ENCODE measurements around the gene MRPL42. TPM values are rescaled to one million over a fixed set of nuclear protein-coding genes. Genes with fewer than 3 reads are reported as not detected.

The MRPL42 gene
- total RNA-seq, 1 experiment from 2014 or later: 117 TPM

- Histone ChIP-seq H3K9me3 (replicated peaks) (no peaks in the 10 kb centered on the region; the same call in 1 of the 2 replicates), H3K36me3 (no peaks in the 10 kb centered on the region), H3K27me3 (no peaks in the 10 kb centered on the region), H3K4me1 (peaks cover 9% of the 10 kb centered on the region), H3K27ac (peak overlapping the region; percentile 88), H3K4me3 (peak overlapping the region; percentile 98)
- no peak for DNase-seq
Measured at GRCh38 chr12:93440043-93440835, 27.1 kb upstream of the MRPL42 start.

GRCh38 chr12:93441081-93441616 lies 26.2 kb upstream of the MRPL42 start:
- Histone ChIP-seq H3K27me3 (no peaks in the 10 kb centered on the region), H3K9me3 (replicated peaks) (no peaks in the 10 kb centered on the region; the same call in 1 of the 2 replicates), H3K4me3 (peak overlapping the region; percentile 98), H3K36me3 (no peaks in the 10 kb centered on the region), H3K4me1 (peaks cover 9% of the 10 kb centered on the region), H3K27ac (peak overlapping the region; percentile 88)
- DNase-seq: peak; percentile 35 to 41

- no peaks in the 10 kb centered on the region for H3K36me3 ChIP-seq
- peak within 1 kb of the TSS; percentile 88 for H3K27ac ChIP-seq
- peak within 1 kb of the TSS; percentile 98 for H3K4me3 ChIP-seq
- H3K4me1 ChIP-seq: peaks cover 9% of the 10 kb centered on the region
- H3K9me3 ChIP-seq (replicated peaks): no peaks in the 10 kb centered on the region; the same call in 1 of the 2 replicates
- DNase-seq: peak; percentile 92 to 94
- no peaks in the 10 kb centered on the region for H3K27me3 ChIP-seq
Measured at GRCh38 chr12:93441617-93442410, 25.5 kb upstream of the MRPL42 start, which contains the start of gene UBE2N. Gene UBE2N, minus strand, starts transcription at chr12:93441947. Its CDS starts 63 bp downstream, at chr12:93441884.

- DNase-seq: peak in 1 of 2 experiments; percentile 13
- no peaks in the 10 kb centered on the region for H3K27me3 ChIP-seq
Measured at GRCh38 chr12:93442411-93443340, 24.6 kb upstream of the MRPL42 start.

GRCh38 chr12:93443576-93443975 lies 23.7 kb upstream of the MRPL42 start:
- Histone ChIP-seq H3K4me3 (no peak overlapping the region), H3K27me3 (no peaks in the 10 kb centered on the region), H3K9me3 (replicated peaks) (no peaks in the 10 kb centered on the region; the same call in 1 of the 2 replicates), H3K36me3 (no peaks in the 10 kb centered on the region), H3K27ac (no peak overlapping the region), H3K4me1 (peaks cover 9% of the 10 kb centered on the region)
- DNase-seq: no peak

More at GRCh38 chr12:93442411-93443340, 24.6 kb upstream of the MRPL42 start:
- H3K9me3 ChIP-seq (replicated peaks): no peaks in the 10 kb centered on the region; the same call in 1 of the 2 replicates
- H3K36me3 ChIP-seq: no peaks in the 10 kb centered on the region
- H3K4me3 ChIP-seq: peak overlapping the region; percentile 98
- H3K27ac ChIP-seq: peak overlapping the region; percentile 88
- peaks cover 9% of the 10 kb centered on the region for H3K4me1 ChIP-seq

- no peak for DNase-seq
Measured at GRCh38 chr12:93447555-93448290, 19.6 kb upstream of the MRPL42 start.

GRCh38 chr12:93448796-93449195 lies 18.5 kb upstream of the MRPL42 start:
- peak in 1 of 2 experiments; percentile 6 for DNase-seq
- Histone ChIP-seq H3K4me1 (no peaks in the 10 kb centered on the region), H3K27ac (no peak overlapping the region), H3K4me3 (no peak overlapping the region), H3K9me3 (replicated peaks) (no peaks in the 10 kb centered on the region), H3K36me3 (no peaks in the 10 kb centered on the region), H3K27me3 (no peaks in the 10 kb centered on the region)

More at GRCh38 chr12:93447555-93448290, 19.6 kb upstream of the MRPL42 start:
- Histone ChIP-seq H3K4me1 (peaks cover 3% of the 10 kb centered on the region; the same call in 1 of the 2 replicates), H3K9me3 (replicated peaks) (no peaks in the 10 kb centered on the region), H3K36me3 (no peaks in the 10 kb centered on the region), H3K27ac (no peak overlapping the region), H3K4me3 (no peak overlapping the region), H3K27me3 (no peaks in the 10 kb centered on the region)

- H3K27me3 ChIP-seq: no peaks in the 10 kb centered on the region
- no peaks in the 10 kb centered on the region for H3K36me3 ChIP-seq
- H3K9me3 ChIP-seq (replicated peaks): no peaks in the 10 kb centered on the region
- DNase-seq: no peak
- no peaks in the 10 kb centered on the region for H3K4me1 ChIP-seq
- no peak overlapping the region for H3K27ac ChIP-seq
- no peak overlapping the region for H3K4me3 ChIP-seq
Measured at GRCh38 chr12:93449277-93449676, 18.0 kb upstream of the MRPL42 start.

GRCh38 chr12:93451423-93452158 lies 15.7 kb upstream of the MRPL42 start:
- Histone ChIP-seq H3K27me3 (no peaks in the 10 kb centered on the region), H3K27ac (no peak overlapping the region), H3K4me3 (no peak overlapping the region), H3K9me3 (replicated peaks) (no peaks in the 10 kb centered on the region), H3K36me3 (no peaks in the 10 kb centered on the region), H3K4me1 (no peaks in the 10 kb centered on the region)
- DNase-seq: no peak

GRCh38 chr12:93453633-93454032 lies 13.7 kb upstream of the MRPL42 start:
- H3K4me3 ChIP-seq: no peak overlapping the region
- H3K4me1 ChIP-seq: no peaks in the 10 kb centered on the region
- H3K27me3 ChIP-seq: no peaks in the 10 kb centered on the region
- no peaks in the 10 kb centered on the region for H3K36me3 ChIP-seq
- no peaks in the 10 kb centered on the region for H3K9me3 ChIP-seq (replicated peaks)
- DNase-seq: no peak
- H3K27ac ChIP-seq: no peak overlapping the region

- H3K27ac ChIP-seq: no peak overlapping the region
- H3K9me3 ChIP-seq (replicated peaks): no peaks in the 10 kb centered on the region
- H3K27me3 ChIP-seq: no peaks in the 10 kb centered on the region
- DNase-seq: no peak
- no peak overlapping the region for H3K4me3 ChIP-seq
- H3K4me1 ChIP-seq: no peaks in the 10 kb centered on the region
- no peaks in the 10 kb centered on the region for H3K36me3 ChIP-seq
Measured at GRCh38 chr12:93456077-93456476, 11.2 kb upstream of the MRPL42 start.

- Histone ChIP-seq H3K36me3 (no peaks in the 10 kb centered on the region), H3K9me3 (replicated peaks) (no peaks in the 10 kb centered on the region), H3K27me3 (no peaks in the 10 kb centered on the region), H3K4me1 (no peaks in the 10 kb centered on the region), H3K4me3 (no peak overlapping the region), H3K27ac (no peak overlapping the region)
- no peak for DNase-seq
Measured at GRCh38 chr12:93459097-93459496, 8.2 kb upstream of the MRPL42 start.

GRCh38 chr12:93460003-93460402 lies 7.3 kb upstream of the MRPL42 start:
- no peaks in the 10 kb centered on the region for H3K36me3 ChIP-seq
- H3K4me1 ChIP-seq: no peaks in the 10 kb centered on the region
- no peak for DNase-seq
- H3K27me3 ChIP-seq: no peaks in the 10 kb centered on the region
- H3K27ac ChIP-seq: no peak overlapping the region
- H3K4me3 ChIP-seq: no peak overlapping the region
- no peaks in the 10 kb centered on the region for H3K9me3 ChIP-seq (replicated peaks)
